GM21515 (cell line): ENCODE results near the gene CACNB1.

Source experiments
- ATAC-seq: cut with Tn5 transposase; IDR thresholded peaks from one replicate; pipeline ENCODE4 v1.9.1; 2021; ENCODE audit not compliant: unreplicated experiment

The CACNB1 gene

GRCh38 chr17:39225959-39226683 is 28.7 kb upstream of the CACNB1 start:
- no peak for ATAC-seq

DNA sequence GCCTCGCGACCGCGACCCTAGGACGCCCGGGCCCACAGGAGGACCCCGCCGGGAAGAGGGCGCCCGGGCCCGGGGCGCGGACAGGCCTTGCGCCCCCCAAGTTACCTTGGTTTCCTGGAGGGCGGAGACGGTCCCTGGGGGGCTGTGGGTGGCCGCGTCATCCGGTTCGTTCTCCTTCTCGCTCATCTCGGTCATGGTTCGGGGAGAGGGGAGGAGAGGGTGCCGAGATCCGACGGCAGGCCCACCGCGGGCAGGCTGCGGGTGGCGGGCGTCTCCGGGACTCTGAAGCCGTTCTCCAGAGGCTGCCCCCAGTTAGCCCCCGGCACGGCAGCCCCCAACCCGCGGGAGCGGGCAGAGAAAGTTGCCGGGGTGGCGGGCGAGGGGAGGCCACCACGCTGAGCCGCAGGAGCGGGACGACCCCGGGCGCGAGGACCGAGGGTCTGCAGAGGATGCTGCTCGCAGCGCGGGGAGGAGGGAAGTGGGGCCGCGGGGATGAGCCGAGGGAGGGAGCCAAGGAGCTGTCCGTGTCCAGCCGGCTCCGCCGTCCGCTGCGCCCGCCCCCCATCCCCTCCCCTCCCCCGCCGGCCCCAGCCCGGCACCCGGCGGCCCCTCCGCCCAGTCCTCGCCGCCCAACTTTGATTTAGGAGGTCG is 28.0 kb upstream of the CACNB1 start, which contains the start of gene STAC2:
TSS of gene STAC2 (minus strand) at position 638 of the 651 bp plus-strand sequence. CDS start at position 195, 443 bp downstream.
- ATAC-seq = no peak

- ATAC-seq = no peak
Measured at GRCh38 chr17:39224778-39225307, 27.4 kb upstream of the CACNB1 start.

DNA sequence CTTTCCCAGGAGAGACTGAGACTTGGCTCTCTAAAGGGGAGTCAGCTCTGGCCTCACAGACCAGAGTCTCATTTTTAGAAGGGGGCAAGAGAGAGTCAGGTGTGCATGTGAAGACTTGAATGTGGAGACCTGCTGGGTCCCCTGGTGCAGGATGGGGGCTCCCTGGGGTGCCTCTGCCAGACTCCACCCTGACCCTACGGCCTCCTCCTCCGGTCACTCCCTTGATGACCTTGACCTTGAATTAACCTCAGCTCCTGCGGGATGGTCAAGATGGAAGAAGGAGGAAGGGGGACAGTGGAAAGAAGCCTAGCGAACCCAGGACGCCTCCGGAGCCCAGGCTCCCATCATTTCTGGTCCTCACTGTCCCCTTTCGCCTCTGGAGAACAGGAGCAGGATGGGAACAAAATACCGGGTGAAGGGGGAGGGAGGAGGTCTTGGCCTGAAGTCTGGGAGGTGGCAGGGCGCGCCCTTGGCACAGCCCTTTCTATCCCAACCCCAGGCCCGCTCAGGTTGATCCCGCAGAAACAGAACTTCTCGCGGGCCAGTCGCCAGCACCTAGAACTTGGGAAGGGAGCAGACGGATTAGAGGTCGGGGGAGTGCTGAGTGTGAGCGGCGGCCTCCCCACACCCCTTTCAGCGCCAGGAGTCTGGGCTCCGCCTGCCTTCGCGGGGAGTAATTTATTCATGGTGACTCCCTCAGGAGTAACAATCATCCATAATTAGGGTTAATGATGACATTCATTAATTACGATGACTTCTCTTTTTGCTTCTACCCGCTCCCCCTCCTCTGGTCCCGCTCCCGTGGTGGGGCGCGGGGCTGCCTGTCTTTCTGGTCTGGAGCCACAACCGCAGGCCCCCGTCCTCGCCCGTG is 26.7 kb upstream of the CACNB1 start:
- ATAC-seq = no peak

DNA sequence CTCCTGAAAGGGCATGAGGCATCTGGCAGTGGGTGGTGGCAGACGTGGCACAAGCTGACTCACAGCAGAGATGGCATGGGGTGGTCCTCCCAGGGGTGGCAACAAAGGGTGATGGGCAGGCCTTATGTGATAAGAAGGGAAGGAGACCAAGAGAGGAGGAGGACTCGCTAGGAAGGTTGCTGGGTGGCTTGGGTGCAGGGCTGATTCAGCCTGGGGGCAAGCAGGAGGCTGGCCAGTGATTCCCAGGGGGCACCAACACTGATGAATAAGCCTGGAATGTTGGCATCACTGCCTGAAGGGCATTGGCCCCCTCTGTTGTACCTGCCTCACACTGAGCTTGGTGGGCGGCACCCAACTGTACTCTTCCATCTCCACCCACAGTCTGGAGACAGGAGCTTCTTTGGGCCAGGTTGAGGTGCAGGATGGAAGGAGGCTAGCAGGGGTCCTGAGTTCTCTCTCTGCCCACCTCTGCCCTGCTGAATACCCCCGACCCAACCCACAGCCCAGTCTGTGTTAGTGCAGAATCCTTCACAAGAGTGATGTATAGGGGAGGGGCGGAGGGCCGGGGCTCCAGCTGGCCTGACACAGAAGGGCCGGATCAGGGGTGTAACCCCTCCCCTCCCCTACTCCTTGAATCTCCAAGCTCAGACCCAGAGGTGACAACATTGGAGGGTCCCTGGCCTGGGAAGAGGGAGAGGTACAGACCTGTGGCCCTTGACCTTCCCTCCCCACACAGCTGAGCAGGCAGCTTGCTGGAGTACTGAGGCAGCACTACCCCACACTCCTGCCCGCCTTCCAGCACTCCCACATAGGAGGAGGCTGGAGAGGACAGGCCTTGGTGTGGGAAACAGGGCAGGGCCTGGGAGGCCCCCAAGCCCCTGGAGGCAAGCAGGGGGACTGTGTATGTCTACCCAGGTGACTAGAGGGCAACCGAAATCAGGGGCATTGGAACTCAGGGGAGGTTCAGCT is 25.7 kb upstream of the CACNB1 start:
- no peak for ATAC-seq

- ATAC-seq = no peak
Measured at GRCh38 chr17:39222151-39222550, 24.7 kb upstream of the CACNB1 start.

DNA sequence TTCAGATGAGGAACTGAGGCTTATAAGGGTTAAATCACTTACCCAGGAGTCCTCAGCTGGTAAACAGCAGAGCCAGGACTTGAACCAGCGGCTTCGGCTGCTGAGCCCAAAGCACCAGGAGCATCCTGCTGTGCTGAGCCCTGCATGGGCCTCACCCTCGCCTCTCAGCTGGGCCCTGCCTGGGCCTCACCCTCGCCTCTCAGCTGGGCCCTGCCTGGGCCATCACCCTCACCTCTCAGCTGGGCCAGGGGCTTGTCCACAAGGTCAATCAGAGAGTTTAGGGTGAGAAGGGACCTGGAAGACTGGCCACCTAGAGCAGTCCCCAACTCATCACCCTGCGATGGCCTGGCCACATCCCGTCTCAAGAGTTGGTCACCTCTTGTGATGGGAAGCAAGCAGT is 24.1 kb upstream of the CACNB1 start:
- no peak for ATAC-seq

- ATAC-seq = no peak
Measured at GRCh38 chr17:39219647-39220154, 22.2 kb upstream of the CACNB1 start.

- no peak for ATAC-seq
Measured at GRCh38 chr17:39218906-39219305, 21.4 kb upstream of the CACNB1 start.

DNA sequence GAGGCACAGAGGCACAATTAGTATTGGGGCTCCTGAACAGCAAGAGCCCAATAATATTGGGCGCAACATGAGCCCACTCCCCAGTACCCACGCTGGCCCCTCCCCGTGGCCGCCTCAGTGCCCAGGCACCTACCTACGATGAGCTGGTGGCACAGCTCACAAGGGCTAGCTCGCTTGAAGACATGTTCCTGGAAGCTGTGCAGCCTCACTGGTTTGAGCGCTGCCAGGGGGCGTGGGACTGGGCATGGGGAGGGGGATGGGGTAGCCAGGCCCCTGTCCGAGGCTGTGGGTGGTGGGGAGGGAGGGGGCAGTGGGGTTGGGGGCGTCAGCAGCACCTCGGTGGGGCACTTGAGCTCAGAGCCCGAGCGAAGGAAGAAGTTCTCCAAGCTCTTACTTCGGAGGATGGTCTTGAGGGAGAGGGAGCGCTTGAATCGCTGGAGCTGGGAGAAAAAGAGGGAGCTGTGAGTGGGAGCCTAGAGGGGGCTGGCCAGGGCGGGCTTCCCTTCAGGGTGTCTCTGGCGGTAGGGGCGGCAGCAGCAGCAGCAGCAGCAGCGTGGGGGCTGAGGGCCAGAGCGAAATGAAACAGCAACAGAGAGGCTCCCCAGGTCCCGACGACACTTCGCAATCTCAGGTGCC is 20.4 kb upstream of the CACNB1 start:
- ATAC-seq = no peak

- no peak for ATAC-seq
Measured at GRCh38 chr17:39213852-39214251, 16.4 kb upstream of the CACNB1 start.

- no peak for ATAC-seq
Measured at GRCh38 chr17:39212841-39213480, 15.5 kb upstream of the CACNB1 start.

DNA sequence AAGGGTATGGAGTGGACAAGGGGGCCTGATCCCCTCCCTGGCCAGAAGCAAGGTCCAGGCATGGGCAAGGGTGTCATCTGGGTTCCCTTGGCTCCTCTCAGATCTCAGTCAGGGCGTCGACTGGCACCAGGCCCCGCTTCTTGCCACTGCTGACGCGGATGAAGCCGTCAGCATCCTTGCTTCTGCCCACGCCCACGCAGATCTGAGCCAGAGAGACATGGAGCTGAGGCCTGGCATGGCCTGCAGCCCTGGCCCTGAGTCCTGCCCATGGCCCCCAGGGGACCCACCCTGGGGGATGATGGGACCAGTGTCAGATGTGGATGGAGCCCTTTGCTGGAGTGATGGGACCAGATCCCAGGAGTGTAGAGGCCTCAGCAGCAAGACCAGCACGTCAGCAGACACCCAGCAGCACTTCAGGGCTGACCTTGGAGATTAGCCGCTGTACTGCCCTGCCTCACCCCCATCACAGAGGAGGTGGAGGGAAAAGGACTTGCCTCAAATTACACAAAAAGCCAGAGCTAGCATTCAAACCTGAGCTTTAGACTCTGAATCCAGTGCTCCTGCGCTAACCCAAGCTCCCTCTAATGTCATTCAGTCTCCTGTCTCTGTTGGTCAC is 14.8 kb upstream of the CACNB1 start:
- no peak for ATAC-seq

GRCh38 chr17:39210093-39210434 is 12.6 kb upstream of the CACNB1 start:
- ATAC-seq = no peak

- no peak for ATAC-seq
Measured at GRCh38 chr17:39209317-39210092, 12.0 kb upstream of the CACNB1 start.

- no peak for ATAC-seq
Measured at GRCh38 chr17:39208893-39209292, 11.4 kb upstream of the CACNB1 start.

DNA sequence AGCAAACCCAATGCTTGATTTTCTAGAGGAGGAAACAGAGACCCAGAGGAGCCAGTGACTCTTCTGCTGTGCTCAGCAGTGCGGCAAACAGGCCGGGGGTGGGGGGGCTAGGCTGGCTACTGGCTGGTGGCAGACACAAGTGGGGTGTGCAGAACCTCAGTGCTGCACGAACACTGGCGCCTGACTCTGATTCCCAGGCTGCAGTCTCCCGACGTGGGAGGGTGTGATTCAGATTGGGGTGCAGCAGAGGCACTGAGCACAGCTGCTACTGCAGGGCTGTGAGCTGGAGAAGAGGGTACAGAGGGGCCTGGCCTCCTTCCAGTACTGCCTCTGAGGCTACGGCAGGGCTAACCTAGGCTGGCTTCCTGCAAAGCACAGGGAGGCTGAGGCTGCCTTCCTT is 10.7 kb upstream of the CACNB1 start:
- ATAC-seq = no peak

DNA sequence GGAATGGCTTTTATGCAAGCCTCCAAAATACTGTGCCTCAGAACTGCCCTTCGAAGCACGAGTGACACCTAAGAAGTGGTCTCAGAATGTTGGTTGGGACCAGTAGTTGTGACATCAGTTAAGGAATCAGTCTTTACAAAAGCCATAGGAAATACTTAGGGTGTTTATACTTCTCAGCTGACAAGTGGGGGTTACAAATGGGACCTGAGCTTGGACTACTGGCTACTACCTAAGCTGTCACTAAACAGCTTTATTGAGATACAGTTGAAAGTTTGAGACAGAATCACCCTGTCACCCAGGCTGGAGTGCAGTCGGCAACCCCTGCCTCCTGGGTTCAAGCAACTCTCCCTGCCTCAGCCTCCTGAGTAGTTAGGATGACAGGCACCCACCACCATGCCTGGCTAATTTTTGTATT is 7.7 kb upstream of the CACNB1 start:
- ATAC-seq = no peak
